ENCODE measurements around the gene EXOC5. TPM values are rescaled to one million over a fixed set of nuclear protein-coding genes. Genes with fewer than 3 reads are reported as not detected.
"Not testable (repeated sequence)": the region's sequence is repeated elsewhere in the genome, so short reads cannot be mapped to it uniquely, and the experiment has no call there.

Gene EXOC5
- total RNA-seq, 1 experiment from 2014 or later, result 80.4 TPM

DNA sequence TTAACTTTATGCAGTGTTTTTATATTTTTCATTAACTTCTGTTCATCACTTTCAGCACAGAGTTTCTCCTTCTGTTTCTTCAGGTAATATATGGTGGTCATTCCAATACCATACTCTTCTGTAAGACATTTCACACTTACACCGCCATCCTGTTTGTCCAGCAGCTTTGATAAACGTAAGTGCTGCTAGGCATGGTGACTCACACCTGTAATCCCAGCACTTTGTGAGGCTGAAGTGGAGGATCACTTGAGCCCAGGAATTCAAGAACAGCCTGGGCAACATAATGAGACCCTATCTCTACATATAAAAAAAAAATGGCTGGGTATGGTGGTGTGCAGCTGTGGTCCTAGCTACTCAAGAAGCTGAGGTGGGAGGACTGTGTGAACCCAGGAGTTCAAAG is 55.8 kb downstream of the EXOC5 start:
- DNase-seq (ENCODE audit: low spot score), result no peak
- POLR2A ChIA-PET, result no interaction called here
- peaks cover 38% of the 10 kb centered on the region for H3K36me3 Mint-ChIP-seq

DNA sequence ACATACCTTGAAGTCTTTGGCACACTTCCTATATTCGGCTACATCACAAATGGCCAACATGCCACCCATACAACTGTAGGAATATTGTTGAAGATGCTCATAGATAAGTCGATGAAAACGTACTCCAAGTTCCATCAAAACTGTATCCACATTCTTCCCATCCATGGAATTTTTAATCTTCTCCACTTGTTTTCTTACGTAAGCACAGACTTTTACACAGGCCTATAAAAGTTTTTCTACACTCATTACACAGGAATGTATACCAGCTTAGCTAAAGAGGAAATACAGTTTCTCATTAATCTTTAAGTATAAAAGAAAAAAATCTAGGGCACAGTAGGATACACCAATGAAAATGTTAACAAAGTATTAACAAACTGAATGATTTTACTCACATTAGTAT is 59.1 kb downstream of the EXOC5 start:
- TF ChIP-seq, protein P1, sequence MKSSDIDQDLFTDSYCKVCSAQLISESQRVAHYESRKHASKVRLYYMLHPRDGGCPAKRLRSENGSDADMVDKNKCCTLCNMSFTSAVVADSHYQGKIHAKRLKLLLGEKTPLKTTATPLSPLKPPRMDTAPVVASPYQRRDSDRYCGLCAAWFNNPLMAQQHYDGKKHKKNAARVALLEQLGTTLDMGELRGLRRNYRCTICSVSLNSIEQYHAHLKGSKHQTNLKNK (CRISPR knock-in tag; IDR thresholded peaks at IDR 0.05), result no peak
- TF ChIP-seq SMAD3 (CRISPR knock-in tag; IDR thresholded peaks at IDR 0.05; ENCODE audit: borderline replicate concordance) (no peak), GABPB1 (CRISPR knock-in tag; IDR thresholded peaks at IDR 0.05) (no peak), HMGA2 (CRISPR knock-in tag; IDR thresholded peaks at IDR 0.05) (no peak), EMX1 (CRISPR knock-in tag; IDR thresholded peaks at IDR 0.05) (no peak)
- TF ChIP-seq, protein P2, sequence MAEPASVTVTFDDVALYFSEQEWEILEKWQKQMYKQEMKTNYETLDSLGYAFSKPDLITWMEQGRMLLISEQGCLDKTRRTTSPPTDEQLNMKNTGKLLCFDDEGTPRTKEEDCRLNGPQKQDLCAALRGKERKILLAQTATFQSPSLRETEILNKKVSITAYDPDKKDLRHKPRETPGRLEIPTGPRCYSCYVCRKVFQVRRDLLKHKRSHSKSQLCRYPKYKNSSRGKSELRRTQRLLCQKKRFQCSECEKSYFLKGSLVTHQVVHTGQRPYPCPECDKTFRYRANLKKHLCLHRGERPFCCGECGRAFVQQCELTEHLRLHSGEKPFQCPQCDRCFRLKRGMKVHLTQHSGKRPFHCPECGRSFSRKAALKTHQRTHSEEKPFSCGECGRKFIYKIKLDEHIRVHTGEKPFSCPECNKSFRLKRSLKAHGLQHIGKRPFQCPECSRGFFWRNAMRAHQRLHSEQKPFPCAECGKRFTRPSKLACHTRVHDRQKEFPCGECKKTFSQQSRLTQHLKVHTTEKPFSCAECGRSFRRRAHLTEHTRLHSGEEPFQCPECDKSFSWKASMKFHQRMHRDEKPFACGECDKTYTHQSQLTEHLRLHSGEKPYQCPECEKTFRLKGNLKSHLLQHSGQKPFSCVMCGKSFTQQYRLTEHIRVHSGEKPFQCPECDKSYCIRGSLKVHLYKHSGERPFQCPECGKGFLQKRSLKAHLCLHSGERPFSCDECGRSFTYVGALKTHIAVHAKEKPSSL (CRISPR knock-in tag; conservative IDR thresholded peaks at IDR 0.05), result no peak
- TF ChIP-seq, protein P3, sequence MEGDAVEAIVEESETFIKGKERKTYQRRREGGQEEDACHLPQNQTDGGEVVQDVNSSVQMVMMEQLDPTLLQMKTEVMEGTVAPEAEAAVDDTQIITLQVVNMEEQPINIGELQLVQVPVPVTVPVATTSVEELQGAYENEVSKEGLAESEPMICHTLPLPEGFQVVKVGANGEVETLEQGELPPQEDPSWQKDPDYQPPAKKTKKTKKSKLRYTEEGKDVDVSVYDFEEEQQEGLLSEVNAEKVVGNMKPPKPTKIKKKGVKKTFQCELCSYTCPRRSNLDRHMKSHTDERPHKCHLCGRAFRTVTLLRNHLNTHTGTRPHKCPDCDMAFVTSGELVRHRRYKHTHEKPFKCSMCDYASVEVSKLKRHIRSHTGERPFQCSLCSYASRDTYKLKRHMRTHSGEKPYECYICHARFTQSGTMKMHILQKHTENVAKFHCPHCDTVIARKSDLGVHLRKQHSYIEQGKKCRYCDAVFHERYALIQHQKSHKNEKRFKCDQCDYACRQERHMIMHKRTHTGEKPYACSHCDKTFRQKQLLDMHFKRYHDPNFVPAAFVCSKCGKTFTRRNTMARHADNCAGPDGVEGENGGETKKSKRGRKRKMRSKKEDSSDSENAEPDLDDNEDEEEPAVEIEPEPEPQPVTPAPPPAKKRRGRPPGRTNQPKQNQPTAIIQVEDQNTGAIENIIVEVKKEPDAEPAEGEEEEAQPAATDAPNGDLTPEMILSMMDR (IDR thresholded peaks at IDR 0.05), result no peak
- TF ChIP-seq, protein P4, sequence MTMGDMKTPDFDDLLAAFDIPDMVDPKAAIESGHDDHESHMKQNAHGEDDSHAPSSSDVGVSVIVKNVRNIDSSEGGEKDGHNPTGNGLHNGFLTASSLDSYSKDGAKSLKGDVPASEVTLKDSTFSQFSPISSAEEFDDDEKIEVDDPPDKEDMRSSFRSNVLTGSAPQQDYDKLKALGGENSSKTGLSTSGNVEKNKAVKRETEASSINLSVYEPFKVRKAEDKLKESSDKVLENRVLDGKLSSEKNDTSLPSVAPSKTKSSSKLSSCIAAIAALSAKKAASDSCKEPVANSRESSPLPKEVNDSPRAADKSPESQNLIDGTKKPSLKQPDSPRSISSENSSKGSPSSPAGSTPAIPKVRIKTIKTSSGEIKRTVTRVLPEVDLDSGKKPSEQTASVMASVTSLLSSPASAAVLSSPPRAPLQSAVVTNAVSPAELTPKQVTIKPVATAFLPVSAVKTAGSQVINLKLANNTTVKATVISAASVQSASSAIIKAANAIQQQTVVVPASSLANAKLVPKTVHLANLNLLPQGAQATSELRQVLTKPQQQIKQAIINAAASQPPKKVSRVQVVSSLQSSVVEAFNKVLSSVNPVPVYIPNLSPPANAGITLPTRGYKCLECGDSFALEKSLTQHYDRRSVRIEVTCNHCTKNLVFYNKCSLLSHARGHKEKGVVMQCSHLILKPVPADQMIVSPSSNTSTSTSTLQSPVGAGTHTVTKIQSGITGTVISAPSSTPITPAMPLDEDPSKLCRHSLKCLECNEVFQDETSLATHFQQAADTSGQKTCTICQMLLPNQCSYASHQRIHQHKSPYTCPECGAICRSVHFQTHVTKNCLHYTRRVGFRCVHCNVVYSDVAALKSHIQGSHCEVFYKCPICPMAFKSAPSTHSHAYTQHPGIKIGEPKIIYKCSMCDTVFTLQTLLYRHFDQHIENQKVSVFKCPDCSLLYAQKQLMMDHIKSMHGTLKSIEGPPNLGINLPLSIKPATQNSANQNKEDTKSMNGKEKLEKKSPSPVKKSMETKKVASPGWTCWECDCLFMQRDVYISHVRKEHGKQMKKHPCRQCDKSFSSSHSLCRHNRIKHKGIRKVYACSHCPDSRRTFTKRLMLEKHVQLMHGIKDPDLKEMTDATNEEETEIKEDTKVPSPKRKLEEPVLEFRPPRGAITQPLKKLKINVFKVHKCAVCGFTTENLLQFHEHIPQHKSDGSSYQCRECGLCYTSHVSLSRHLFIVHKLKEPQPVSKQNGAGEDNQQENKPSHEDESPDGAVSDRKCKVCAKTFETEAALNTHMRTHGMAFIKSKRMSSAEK (CRISPR knock-in tag; IDR thresholded peaks at IDR 0.05; ENCODE audit: borderline replicate concordance), result no peak
- CTCF ChIA-PET, result no interaction called here
- POLR2A ChIA-PET, result no interaction called here
- H3K9me3 Mint-ChIP-seq, result no peaks in the 10 kb centered on the region
- peaks cover 26% of the 10 kb centered on the region for H3K36me3 Mint-ChIP-seq
- no peaks in the 10 kb centered on the region for H3K27me3 Mint-ChIP-seq (ENCODE audit: low read depth)
- no peak overlapping the region for H3K4me3 Mint-ChIP-seq
- no peak for DNase-seq (ENCODE audit: low spot score)
- H3K4me1 Mint-ChIP-seq, result no peaks in the 10 kb centered on the region
- no peak overlapping the region for H3K27ac Mint-ChIP-seq
- no peak for ATAC-seq

More for the DNA sequence above, 55.8 kb downstream of the EXOC5 start:
- Mint-ChIP-seq H3K4me3 (no peak overlapping the region), H3K27me3 (ENCODE audit: low read depth) (no peaks in the 10 kb centered on the region), H3K4me1 (no peaks in the 10 kb centered on the region), H3K9me3 (no peaks in the 10 kb centered on the region), H3K27ac (no peak overlapping the region)
- CTCF ChIA-PET, result no interaction called here
- TF ChIP-seq RELA (CRISPR knock-in tag; IDR thresholded peaks at IDR 0.05; ENCODE audit: borderline replicate concordance), result no peak
- no peak for ATAC-seq

DNA sequence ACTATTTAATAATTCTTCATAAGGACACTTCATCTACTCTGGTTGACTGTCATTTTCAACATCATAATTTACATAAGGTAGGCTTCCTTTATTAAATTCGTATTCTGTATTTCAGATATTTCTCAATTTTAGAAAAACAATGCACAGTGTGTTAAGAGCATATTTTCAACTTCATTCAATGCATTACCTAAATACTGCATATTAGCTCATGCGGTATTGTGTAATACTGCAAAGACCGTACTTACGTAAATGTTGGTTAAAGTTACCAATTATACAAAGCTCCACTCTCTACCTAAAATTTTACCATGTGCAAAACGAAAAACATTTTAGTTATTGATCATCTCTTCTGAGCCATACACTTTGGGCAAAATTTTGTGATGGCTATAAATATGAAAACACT is 62.8 kb downstream of the EXOC5 start:
- Mint-ChIP-seq H3K4me3 (no peak overlapping the region), H3K27me3 (ENCODE audit: low read depth) (no peaks in the 10 kb centered on the region), H3K4me1 (no peaks in the 10 kb centered on the region), H3K36me3 (peaks cover 12% of the 10 kb centered on the region), H3K9me3 (no peaks in the 10 kb centered on the region), H3K27ac (no peak overlapping the region)
- DNase-seq (ENCODE audit: low spot score) (no peak), ATAC-seq (no peak)
- ChIA-PET CTCF (no interaction called here), POLR2A (no interaction called here)
- TF ChIP-seq NR2C2 (CRISPR knock-in tag; IDR thresholded peaks at IDR 0.05), result no peak

DNA sequence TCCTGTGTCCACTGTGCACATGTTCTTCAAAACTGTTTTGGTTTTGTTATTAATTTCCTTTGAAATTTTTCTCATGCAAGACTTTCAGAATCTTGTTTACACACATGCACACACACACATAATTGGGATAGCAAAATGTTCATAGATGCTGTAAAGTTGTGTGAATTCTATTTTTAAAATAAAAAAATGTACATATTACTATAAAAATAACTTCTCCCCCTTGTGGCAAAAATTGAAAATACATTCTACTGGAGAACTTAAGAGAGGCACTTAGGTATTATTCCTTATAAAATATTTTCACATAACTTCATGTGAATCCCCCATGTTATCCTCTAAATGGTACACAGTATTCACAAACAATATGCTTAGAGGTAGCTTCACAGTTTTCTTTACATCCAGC is 66.0 kb downstream of the EXOC5 start:
- POLR2A ChIA-PET; CTCF ChIA-PET; H3K27ac Mint-ChIP-seq; ATAC-seq; H3K4me3 Mint-ChIP-seq; H3K4me1 Mint-ChIP-seq; H3K36me3 Mint-ChIP-seq; H3K27me3 Mint-ChIP-seq (ENCODE audit: low read depth); DNase-seq (ENCODE audit: low spot score); H3K9me3 Mint-ChIP-seq: not testable (repeated sequence)
- TF ChIP-seq, protein P3 (IDR thresholded peaks at IDR 0.05), result peak; percentile 24; the same call in 1 of the 2 replicates
